Activated CD4-positive, alpha-beta memory T cell treated with anti-CD3 and anti-CD28 coated beads for 36 hours (primary cell): ENCODE results near the gene GPRIN2. TPM values are rescaled to one million over a fixed set of nuclear protein-coding genes. Genes with fewer than 3 reads are reported as not detected.

ENCODE experiments used
- CTCF ChIA-PET: fragments of 350-600 bp; sonication (Branson Sonifier 250); formaldehyde crosslinking; loops from one replicate; lab custom pipeline; 2021; ENCODE audit warnings: antibody characterized with exemption, inconsistent platforms; lab: Charles Lee
- POLR2A ChIA-PET: fragments of 350-600 bp; sonication (Branson Sonifier 250); formaldehyde crosslinking; loops from one replicate; lab custom pipeline; 2021; ENCODE audit warnings: antibody characterized with exemption; lab: Charles Lee
- DNase-seq: peaks from one replicate; pipeline ENCODE4 v3.0.0-alpha.2; 2020
- H3K27ac Mint-ChIP-seq: one replicate; pipeline ENCODE4 v1.8.0; 2021; ENCODE audit warnings: mixed read lengths
- H3K27me3 Mint-ChIP-seq: one replicate; pipeline ENCODE4 v1.8.0; 2021; ENCODE audit warnings: mixed read lengths
- H3K36me3 Mint-ChIP-seq: one replicate; pipeline ENCODE4 v1.8.0; 2021; ENCODE audit warnings: mixed read lengths
- H3K4me1 Mint-ChIP-seq: one replicate; pipeline ENCODE4 v1.8.0; 2021; ENCODE audit warnings: low read depth, mixed read lengths
- H3K4me3 Mint-ChIP-seq: one replicate; pipeline ENCODE4 v1.8.0; 2021; ENCODE audit warnings: mild to moderate bottlenecking, mixed read lengths
- H3K9me3 Mint-ChIP-seq: one replicate; pipeline ENCODE4 v1.8.0; 2021; ENCODE audit warnings: mixed read lengths
- intact Hi-C: fragments of 100-400 bp; cut with micrococcal nuclease; formaldehyde crosslinking; loops from one replicate; pipeline ENCODE4 v1.15.1; 2023
- total RNA-seq, 2 experiments: library from RNA; stranded (reverse); gene quantifications; one replicate each; pipeline ENCODE4 v1.2.3, GENCODE V29; 2021

Gene GPRIN2
- total RNA-seq, 2 experiments from 2014 or later = not detected

DNA sequence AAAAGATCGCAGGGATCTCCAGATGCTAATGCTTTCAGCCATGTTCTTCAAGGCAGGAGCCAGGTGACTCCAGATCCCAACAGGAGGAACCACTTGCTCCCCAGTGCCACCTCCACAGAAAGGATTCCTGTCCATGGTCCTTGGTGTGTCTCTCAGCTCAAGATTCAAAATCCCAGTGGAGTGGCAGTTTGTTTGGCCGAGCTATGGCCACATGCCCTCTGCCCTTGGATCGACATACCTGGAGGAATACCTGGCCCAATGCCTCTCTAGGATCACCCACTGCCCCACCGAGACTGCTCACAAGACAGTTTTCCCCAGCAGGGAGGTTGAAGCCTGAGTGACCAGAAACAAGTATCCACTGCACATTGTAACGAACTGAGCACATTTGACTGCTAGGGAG lies 3.9 kb upstream of the GPRIN2 start:
- H3K4me3 Mint-ChIP-seq = no peak overlapping the region
- peaks cover 7% of the 10 kb centered on the region for H3K4me1 Mint-ChIP-seq
- ChIA-PET POLR2A (no interaction called here), CTCF (interaction anchor here (0.6 to 1.0 kb wide), 2 partner anchors 15 to 20 kb away, joined by 3 to 4 read pairs; no protein-coding TSS in a partner anchor)
- peaks cover 6% of the 10 kb centered on the region for H3K27me3 Mint-ChIP-seq
- H3K9me3 Mint-ChIP-seq = no peaks in the 10 kb centered on the region
- DNase-seq = no peak
- H3K27ac Mint-ChIP-seq = no peak overlapping the region
- intact Hi-C loops = no loop called here
- H3K36me3 Mint-ChIP-seq = no peaks in the 10 kb centered on the region

DNA sequence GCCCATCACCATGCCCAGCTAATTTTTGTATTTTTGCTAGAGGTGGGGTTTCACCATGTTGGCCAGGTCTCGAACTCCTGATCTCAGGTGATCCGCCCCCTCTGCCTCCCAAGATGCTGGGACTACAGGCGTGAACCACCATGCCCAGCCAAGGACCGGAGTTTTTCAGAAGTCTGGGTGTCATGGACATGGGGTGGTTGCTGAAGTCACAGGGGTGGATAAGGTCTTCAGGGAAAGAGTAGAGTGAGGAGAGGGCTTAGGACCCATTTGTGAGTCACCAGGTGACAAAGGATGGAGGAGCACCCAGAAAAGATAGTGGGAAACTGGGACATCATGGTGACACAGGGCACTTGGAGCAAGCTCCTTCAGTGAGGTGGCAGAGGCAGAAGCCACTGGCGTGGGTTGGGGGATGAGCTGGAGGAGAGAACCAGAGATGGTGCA lies 2.8 kb upstream of the GPRIN2 start:
- H3K36me3 Mint-ChIP-seq = no peaks in the 10 kb centered on the region
- H3K4me1 Mint-ChIP-seq = peaks cover 7% of the 10 kb centered on the region

DNA sequence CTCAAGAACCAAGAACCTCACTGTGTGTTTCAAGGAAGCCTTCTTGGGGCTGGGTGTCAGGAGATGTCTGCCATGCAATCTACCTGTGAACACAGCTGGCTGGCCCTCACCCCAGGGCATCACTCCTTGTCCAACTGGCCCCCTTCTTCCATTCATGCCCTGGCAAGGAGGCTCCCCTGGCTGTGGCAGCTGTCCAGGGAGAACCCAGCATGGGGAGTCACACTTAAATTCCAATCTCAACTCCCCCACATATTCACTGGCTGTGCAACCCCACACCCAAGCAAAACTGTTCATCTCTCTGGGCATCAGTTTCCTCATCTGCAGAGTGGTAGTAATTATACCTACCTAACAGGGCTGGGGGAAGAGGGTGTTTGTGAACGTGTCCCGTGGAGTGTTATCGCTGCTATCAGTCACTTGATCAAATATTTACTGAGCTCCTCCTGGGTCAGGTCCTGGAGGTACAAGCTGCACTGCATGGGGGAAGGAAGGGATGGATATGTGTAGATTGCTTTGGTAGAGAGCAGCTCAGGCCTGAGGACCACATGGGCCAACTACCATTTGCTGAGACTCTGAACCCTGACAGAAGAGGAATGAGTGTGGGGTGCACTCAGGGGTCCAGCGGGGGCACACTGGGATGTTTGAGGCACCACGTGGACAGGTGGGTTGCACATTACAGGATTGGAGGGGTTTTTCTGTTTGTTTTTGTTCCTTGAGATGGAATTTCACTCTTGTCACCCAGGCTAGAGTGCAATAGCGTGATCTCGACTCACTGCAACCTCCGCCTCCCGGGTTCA lies 2.1 kb upstream of the GPRIN2 start:
- ChIA-PET POLR2A (no interaction called here), CTCF (no interaction called here)
- no peaks in the 10 kb centered on the region for H3K9me3 Mint-ChIP-seq
- intact Hi-C loops = no loop called here
- H3K36me3 Mint-ChIP-seq = no peaks in the 10 kb centered on the region
- no peak overlapping the region for H3K4me3 Mint-ChIP-seq
- peaks cover 6% of the 10 kb centered on the region for H3K27me3 Mint-ChIP-seq
- DNase-seq = peak; percentile 9
- no peak overlapping the region for H3K27ac Mint-ChIP-seq
- H3K4me1 Mint-ChIP-seq = peaks cover 7% of the 10 kb centered on the region

More for the DNA sequence above, 2.8 kb upstream of the GPRIN2 start:
- intact Hi-C loops = no loop called here
- ChIA-PET CTCF (interaction anchor here (1.0 kb wide), 1 partner anchor 14 kb away, joined by 3 read pairs; no protein-coding TSS in a partner anchor), POLR2A (no interaction called here)
- DNase-seq = no peak
- H3K27me3 Mint-ChIP-seq = peaks cover 6% of the 10 kb centered on the region
- H3K9me3 Mint-ChIP-seq = no peaks in the 10 kb centered on the region
- H3K27ac Mint-ChIP-seq = no peak overlapping the region
- no peak overlapping the region for H3K4me3 Mint-ChIP-seq

DNA sequence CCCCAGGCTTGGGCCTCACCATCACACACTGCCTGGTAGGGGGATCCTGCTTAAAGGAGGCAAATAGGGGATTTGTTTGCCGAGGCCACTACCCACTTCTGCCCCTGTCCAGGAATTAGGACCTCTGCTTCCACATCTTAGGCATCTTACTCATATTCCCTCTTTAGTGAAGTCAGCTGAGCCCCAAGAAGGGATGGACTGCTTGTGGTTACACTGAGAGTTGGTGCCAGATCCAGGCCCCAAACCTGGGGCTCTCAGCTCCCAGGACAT lies 1.6 kb upstream of the GPRIN2 start:
- DNase-seq = peak; percentile 8
- Mint-ChIP-seq H3K36me3 (no peaks in the 10 kb centered on the region), H3K27me3 (peaks cover 6% of the 10 kb centered on the region), H3K4me3 (no peak overlapping the region), H3K9me3 (no peaks in the 10 kb centered on the region), H3K4me1 (peaks cover 7% of the 10 kb centered on the region), H3K27ac (no peak overlapping the region)
- ChIA-PET POLR2A (no interaction called here), CTCF (no interaction called here)
- intact Hi-C loops = no loop called here

DNA sequence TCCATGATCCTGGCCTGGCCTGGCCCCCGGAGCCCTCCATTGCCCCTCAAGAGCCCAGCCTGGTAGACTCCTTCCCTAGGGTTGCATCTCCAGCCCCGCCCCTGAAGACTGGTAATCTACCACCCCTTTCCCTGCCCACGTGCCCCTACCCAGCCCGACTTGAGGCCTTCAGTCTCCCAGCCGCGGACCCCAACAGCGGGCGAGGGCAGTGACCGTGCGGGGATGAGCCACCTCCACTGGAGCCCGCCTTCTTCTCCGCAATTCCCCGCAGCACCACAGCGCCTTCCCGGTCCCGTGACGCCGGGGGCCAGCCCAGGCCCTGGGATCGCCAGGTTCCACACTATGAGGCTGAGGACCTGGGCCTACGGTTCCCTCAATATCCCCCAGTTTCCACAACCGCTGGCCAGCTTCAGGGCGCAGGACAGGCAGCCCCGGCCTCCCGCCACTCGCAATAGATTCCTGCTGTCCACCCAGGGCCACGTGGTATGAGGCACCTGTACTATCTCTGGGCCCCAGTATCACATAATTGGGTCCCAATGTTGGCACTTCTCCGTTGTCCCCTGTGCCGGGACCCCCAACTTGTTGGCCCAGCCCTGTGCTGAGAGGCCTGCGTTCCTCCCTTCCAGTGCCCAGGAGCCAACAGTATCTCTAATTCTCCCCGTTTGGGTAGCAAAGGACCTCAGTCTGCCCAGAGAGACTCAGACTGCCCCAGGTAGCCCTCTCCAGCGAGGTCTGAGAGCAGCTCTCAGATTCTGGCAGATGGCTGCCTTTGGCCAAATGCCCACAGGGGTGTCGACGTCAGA lies 1.1 kb upstream of the GPRIN2 start:
- ChIA-PET CTCF (no interaction called here), POLR2A (no interaction called here)
- intact Hi-C loops = no loop called here
- Mint-ChIP-seq H3K36me3 (no peaks in the 10 kb centered on the region), H3K9me3 (no peaks in the 10 kb centered on the region), H3K4me3 (peak overlapping the region; percentile 38), H3K27ac (no peak overlapping the region), H3K27me3 (peaks cover 6% of the 10 kb centered on the region), H3K4me1 (peaks cover 7% of the 10 kb centered on the region)
- DNase-seq = peak; percentile 8

DNA sequence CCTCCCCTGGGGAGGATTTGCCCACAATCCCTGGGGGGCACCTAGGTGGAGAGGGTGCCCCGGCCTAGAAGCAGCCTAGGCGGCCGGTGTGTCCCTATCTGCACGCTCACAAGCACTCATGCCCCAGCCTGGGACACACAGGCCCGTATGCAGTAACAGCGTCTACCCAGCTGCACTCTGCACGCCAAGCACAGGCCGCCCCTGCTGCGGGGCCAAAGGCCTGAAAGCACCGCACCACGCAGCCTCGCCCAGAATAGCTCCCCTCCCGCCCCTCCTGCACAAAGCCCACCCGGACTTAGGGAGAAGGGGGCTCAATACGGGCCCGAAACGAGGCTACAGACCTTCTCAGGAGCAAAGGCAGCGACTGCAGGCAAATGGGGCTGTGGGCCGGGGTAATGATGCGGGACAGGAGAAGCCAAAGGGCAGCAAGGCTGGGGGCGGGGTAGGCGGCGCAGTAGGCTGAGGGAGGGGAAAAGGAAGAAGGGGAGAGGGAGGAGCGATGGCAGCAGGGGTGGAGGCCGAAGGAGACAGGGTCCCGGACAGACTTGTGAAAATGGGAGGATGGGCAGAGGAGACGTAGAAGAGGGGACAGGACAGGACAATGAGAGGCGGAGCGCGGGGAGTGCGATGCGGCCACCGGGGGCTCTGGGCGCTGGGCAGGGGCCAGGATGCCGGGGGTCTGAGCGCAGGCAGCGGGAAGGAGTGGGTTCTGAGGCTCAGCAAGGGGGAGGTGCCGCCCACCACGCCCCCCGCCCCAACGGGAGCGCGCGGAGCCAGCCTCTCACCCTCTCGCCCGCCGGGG lies 544 bp downstream of the GPRIN2 start:
- H3K9me3 Mint-ChIP-seq = no peaks in the 10 kb centered on the region
- ChIA-PET POLR2A (no interaction called here), CTCF (no interaction called here)
- peak; percentile 9 for DNase-seq
- H3K27me3 Mint-ChIP-seq = peaks cover 6% of the 10 kb centered on the region
- intact Hi-C loops = no loop called here
- peak overlapping the region; percentile 14 for H3K4me3 Mint-ChIP-seq
- no peaks in the 10 kb centered on the region for H3K36me3 Mint-ChIP-seq
- H3K4me1 Mint-ChIP-seq = peaks cover 7% of the 10 kb centered on the region
- no peak overlapping the region for H3K27ac Mint-ChIP-seq

DNA sequence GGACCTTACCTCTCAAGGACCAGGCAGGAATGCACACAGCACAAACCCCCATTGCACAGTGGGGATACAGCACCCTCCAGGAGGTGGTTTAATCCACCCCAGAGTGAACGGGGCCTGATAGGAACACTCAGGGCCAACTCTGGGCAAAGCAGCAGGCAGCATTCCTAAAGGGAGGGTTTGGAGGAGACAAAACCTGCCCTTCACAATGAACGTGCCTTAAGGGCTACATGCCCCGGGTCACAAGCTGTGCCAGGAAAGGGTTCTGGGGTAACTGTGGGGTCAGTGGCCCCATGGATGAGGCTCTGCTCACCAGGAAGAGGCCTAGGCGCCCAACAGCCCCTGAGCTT lies 1.1 kb downstream of the GPRIN2 start:
- Mint-ChIP-seq H3K27ac (no peak overlapping the region), H3K27me3 (peaks cover 6% of the 10 kb centered on the region), H3K4me3 (no peak overlapping the region), H3K36me3 (no peaks in the 10 kb centered on the region), H3K9me3 (no peaks in the 10 kb centered on the region), H3K4me1 (peaks cover 7% of the 10 kb centered on the region)
- no peak for DNase-seq
- POLR2A ChIA-PET = no interaction called here
- CTCF ChIA-PET = no interaction called here
- intact Hi-C loops = no loop called here

DNA sequence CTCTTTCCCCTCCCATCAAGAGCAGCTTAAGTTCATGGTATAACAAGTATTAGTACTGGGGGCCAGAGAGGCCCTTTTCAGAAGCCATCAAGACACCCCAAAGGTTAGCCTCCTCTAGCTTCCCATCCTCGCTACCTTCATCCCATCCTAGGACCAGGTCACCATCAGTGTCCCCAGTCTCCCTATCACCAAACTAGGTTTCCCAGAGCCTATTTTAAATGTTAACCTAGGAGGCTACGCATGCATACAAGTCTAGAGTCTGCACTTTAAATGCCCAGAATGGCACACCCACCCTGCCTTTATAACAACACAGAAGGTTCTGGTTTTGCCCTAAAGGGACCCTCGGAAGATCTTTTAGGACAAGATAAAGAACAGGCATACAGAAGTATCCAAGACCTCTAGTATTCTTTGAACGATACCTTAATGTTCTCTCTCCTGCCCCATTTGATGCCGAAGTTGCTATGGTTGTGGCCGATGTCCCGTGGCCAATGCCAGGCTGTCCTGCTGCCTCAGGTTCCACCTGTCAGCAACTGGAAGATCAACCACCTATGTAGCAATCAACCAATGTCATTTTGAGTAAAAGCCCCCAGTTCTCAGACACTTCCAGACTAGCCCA lies 2.2 kb downstream of the GPRIN2 start:
- H3K4me3 Mint-ChIP-seq = no peak overlapping the region
- ChIA-PET CTCF (no interaction called here), POLR2A (no interaction called here)
- no peak for DNase-seq
- intact Hi-C loops = no loop called here
- H3K4me1 Mint-ChIP-seq = peaks cover 7% of the 10 kb centered on the region
- peaks cover 6% of the 10 kb centered on the region for H3K27me3 Mint-ChIP-seq
- H3K36me3 Mint-ChIP-seq = no peaks in the 10 kb centered on the region
- H3K27ac Mint-ChIP-seq = no peak overlapping the region
- H3K9me3 Mint-ChIP-seq = no peaks in the 10 kb centered on the region

DNA sequence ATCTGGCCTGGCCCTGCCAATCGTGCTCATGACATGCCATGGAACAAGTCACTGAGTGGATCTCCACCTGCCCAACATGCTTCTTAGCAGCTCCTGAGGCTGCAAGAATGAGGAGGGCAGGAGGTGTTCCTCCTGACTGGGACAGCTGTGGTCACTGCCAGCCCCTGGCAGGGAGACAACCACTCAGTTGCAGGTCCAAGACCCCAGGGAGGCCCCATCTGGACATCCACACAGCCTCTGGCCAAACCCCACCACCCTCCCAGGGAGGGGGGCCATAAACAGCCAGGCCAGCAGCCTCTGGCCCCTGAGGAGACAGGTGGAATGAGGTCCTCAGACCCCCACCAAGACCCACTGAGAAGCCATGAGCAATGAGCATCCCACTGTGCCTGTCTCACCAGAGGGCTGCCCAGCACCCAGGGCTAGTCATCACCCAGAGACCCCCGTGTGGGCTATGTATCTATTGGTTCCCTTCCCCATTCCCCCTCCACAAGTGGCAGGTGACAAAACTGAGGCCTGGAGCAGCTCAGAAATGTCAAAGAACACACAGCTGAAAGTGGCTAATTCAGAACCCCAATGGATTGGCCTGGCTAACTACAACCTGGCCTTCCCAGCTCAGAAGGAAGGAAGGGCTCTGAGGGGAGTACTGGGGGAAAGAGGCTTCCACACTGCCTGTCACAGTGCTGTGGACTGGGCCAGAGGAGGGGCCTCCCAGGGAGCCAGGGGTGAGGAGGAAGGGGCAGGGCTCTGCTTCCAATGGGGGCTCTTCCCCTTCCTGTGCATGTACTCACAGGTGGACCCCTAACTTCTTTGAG lies 3.0 kb downstream of the GPRIN2 start:
- Mint-ChIP-seq H3K9me3 (no peaks in the 10 kb centered on the region), H3K27ac (no peak overlapping the region), H3K36me3 (no peaks in the 10 kb centered on the region), H3K27me3 (peaks cover 6% of the 10 kb centered on the region), H3K4me1 (peaks cover 7% of the 10 kb centered on the region), H3K4me3 (no peak overlapping the region)
- intact Hi-C loops = no loop called here
- CTCF ChIA-PET = no interaction called here
- POLR2A ChIA-PET = no interaction called here
- DNase-seq = peak; percentile 11

DNA sequence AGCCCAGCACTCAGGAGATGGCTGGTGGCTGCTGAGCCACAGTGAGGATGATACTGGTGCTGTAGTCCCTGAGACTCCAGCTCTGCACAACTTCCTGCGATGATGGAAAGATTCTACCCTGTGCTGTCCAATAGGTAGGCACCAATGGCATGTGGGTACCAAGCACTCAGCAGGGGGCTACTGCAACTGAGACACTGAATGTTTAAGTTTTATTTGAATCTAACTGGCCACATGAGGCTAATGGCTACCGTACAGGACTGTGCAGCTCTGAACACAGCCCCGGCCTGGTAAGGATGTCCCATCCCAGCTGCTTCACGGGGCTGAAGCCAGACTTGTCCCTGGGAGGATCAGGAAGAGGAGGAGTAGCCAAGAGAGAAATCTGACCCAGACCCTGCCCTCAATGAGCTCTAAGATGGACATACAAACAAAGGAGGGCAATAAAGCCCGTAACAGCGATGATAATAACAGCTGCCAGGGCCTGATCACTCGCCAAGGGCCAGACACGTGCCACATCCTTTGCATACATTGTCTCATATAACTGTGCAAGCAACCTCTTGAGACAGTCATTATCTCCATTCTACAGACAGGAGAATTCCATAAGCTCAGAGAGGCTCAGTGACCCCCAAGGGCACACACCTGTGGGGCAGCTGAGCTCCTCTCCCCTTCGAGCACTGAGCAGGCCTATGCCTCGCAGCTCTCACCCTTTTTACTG lies 3.8 kb downstream of the GPRIN2 start:
- Mint-ChIP-seq H3K9me3 (no peaks in the 10 kb centered on the region), H3K27me3 (peaks cover 6% of the 10 kb centered on the region), H3K4me1 (peaks cover 7% of the 10 kb centered on the region), H3K27ac (no peak overlapping the region), H3K4me3 (no peak overlapping the region), H3K36me3 (no peaks in the 10 kb centered on the region)
- DNase-seq = no peak
- intact Hi-C loops = no loop called here
- ChIA-PET CTCF (no interaction called here), POLR2A (no interaction called here)
